K562 (cell line): ENCODE measurements around the gene PCDH9.

Experiments used
- ATF2 ChIP-seq: sonication (generic); formaldehyde crosslinking; IDR thresholded peaks from 2 replicates; pipeline ENCODE4 v1.8.1; 2022; ENCODE audit warnings: missing genetic modification reagents
- BHLHE40 ChIP-seq: IDR thresholded peaks from 2 replicates; pipeline ENCODE4 v1.6.1; 2011; ENCODE audit warnings: low read length, improper control_type of control experiment
- FOXA1 ChIP-seq: fragments of 450-650 bp; IDR thresholded peaks from 2 replicates; pipeline ENCODE4 v1.6.1; 2016; ENCODE audit warnings: mild to moderate bottlenecking, borderline replicate concordance
- FOXA3 ChIP-seq, 2 experiments: fragments of 450-650 bp in 1 of 2; sonication (generic) in 1 of 2; formaldehyde crosslinking; IDR thresholded peaks in 1 of 2; conservative IDR thresholded peaks in 1 of 2; 2 replicates each; pipeline versions ENCODE4 v1.4.0 to v1.8.0; 2020 to 2022; ENCODE audit warnings: mild to moderate bottlenecking in 2 of 2, missing genetic modification reagents in 1 of 2
- HDGF ChIP-seq: fragments of 450-650 bp; IDR thresholded peaks from 2 replicates; pipeline ENCODE4 v1.6.1; 2016
- KDM1A ChIP-seq, 2 experiments: fragments of 450-650 bp; IDR thresholded peaks; 2 replicates each; pipeline ENCODE4 v1.6.1; 2016; ENCODE audit warnings: mild to moderate bottlenecking in 2 of 2
- NFIX ChIP-seq: fragments of 250-450 bp; sonication (Bioruptor Pico); IDR thresholded peaks from 2 replicates; pipeline ENCODE4 v1.4.0; 2020; ENCODE audit warnings: low read depth, mild to moderate bottlenecking, moderate library complexity
- PATZ1 ChIP-seq: fragments of 250-450 bp; sonication (Bioruptor Pico); IDR thresholded peaks from 2 replicates; pipeline ENCODE4 v1.5.0; 2020; ENCODE audit warnings: mild to moderate bottlenecking, borderline replicate concordance
- XRCC5 ChIP-seq: fragments of 200-400 bp; formaldehyde crosslinking; IDR thresholded peaks from 2 replicates; pipeline ENCODE4 v1.6.1; 2017; ENCODE audit warnings: low read depth, mild to moderate bottlenecking, low read length
- ZNF133 ChIP-seq: fragments of 250-450 bp; sonication (Bioruptor Pico); IDR thresholded peaks from 2 replicates; pipeline ENCODE4 v1.4.0; 2020; ENCODE audit warnings: mild to moderate bottlenecking

GRCh38 chr13:66391322-66391721, 838.8 kb downstream of the PCDH9 start:
- TF ChIP-seq ATF2 (CRISPR knock-in tag): no peak
- no peak for TF ChIP-seq PATZ1 (CRISPR knock-in tag)
- TF ChIP-seq KDM1A (IDR thresholded peaks at IDR 0.05): no peak
- TF ChIP-seq BHLHE40: no peak
- TF ChIP-seq ZNF133: no peak
- no peak for TF ChIP-seq HDGF
- TF ChIP-seq XRCC5: no peak
- TF ChIP-seq FOXA3 (CRISPR knock-in tag; conservative IDR thresholded peaks at IDR 0.05 in 1 of 2, IDR thresholded peaks at IDR 0.05 in 1 of 2): no peak
- no peak for TF ChIP-seq NFIX (CRISPR knock-in tag)
- TF ChIP-seq FOXA1: no peak
